HG03469 (cell line): ENCODE results near the gene IGF2R.

Experiments
- ATAC-seq: cut with Tn5 transposase; IDR thresholded peaks from one replicate; pipeline ENCODE4 v1.9.1; 2021; ENCODE audit warnings: mild to moderate bottlenecking, moderate library complexity, moderate number of reproducible peaks; ENCODE audit not compliant: unreplicated experiment

IGF2R gene

GRCh38 chr6:160068346-160068745 is 99.5 kb downstream of the IGF2R start:
- no peak for ATAC-seq

- peak; percentile 89 for ATAC-seq
Observed at GRCh38 chr6:160069050-160069454, 100.2 kb downstream of the IGF2R start.

- ATAC-seq: no peak
Observed at GRCh38 chr6:160069459-160069858, 100.6 kb downstream of the IGF2R start.

DNA sequence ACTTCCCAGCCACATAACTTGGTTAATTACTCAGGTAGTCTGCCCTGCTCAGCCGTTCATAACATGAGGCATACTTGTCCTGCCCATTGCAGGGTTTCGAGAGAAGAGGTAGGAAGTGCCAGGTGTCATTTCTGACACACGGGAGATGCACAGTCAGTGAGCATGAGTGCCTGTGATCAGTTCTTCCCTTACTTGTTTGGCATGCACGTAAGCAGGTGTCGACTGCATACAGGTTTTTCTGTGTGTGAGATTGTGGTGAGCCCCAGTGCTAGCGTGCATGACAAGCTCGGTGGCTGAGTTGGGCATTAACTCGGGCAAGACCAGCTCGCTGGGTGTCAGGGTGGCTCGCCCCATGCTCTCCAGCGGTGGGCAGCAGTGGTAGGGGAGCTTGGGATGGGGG is 101.5 kb downstream of the IGF2R start:
- ATAC-seq: peak; percentile 32

DNA sequence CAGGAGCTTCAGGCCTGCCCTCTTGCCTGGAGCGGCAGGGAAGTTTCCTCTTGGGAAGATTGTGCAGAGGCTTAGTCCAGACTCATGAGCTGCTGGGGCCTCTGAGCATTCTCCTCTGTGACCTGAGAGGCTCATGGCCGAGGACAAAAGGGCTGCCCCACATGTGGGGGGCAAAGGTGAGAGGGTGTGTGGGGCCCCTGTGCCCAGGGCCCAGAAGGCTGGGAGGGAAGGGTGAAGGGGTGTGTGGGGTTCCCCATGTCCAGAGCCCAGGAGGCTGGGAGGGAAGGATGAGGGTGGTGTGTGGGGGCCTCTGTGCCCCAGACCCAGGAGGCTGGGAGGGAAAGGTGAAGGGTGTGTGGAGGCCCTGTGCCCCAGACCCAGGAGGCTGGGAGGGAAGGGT is 101.9 kb downstream of the IGF2R start:
- ATAC-seq: no peak

DNA sequence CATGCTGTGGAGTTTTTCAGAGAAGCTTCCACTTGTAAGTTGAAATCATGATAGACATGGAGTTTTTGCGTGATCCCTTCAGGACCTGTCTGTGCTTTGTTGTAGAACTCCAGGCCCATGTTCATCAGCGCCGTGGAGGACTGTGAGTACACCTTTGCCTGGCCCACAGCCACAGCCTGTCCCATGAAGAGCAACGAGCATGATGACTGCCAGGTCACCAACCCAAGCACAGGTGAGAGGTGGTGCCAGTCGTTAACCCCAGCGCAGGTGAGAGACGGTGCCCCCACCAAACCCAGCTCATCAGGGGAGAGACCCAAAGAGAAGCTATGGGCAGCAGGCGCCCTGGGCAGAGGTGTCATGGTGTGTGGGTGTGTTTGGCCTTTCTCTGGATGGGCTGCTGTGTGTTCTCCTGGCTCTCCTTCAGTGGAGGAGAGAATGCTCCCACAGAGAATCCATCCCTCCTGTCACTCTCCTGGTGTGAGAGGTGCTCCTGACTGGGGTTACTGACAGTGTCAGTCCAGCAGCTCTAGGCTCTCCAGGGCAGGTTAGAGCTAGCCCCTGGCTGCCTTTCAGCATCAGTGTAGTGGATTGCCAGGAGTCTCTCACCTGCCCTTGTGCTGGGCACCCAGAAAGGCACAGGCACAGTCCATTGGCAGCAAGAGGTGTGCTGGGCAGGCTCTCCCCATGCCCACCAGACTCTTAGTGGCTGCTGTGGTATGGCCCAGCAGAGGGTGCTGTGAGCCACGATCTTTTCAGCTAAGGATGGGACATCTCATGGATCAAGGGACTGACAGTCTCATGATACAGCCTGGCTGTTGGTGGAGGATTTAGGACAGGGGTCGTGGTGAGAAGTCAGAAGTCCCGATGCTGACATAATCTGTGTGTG is 103.2 kb downstream of the IGF2R start:
- no peak for ATAC-seq

GRCh38 chr6:160073272-160073671 is 104.4 kb downstream of the IGF2R start:
- no peak for ATAC-seq

DNA sequence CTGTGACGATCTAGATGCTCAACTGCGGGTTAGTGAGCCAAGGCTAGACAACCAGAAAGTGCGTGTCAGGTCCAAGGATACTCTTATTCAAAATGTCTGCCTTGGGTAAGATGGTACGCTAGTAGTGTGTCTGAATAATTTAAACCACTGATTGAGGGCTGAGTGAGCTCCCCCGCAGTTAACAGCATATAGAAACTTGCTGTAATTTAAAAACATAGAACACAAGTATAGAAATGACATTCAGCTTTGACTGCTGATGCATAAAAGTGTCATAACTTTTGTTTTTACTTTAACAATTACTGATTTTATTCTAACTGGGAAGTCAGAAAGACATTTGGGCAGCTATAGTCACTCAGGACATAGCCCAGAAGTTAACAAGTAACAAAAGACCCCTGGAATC is 107.1 kb downstream of the IGF2R start:
- no peak for ATAC-seq

GRCh38 chr6:160077024-160077423 is 108.1 kb downstream of the IGF2R start:
- ATAC-seq: no peak

- no peak for ATAC-seq
Observed at GRCh38 chr6:160077526-160077925, 108.6 kb downstream of the IGF2R start.

GRCh38 chr6:160078883-160079685 is 110.2 kb downstream of the IGF2R start:
- no peak for ATAC-seq

- no peak for ATAC-seq
Observed at GRCh38 chr6:160079686-160080043, 110.8 kb downstream of the IGF2R start.

GRCh38 chr6:160080097-160080496 is 111.2 kb downstream of the IGF2R start:
- no peak for ATAC-seq

DNA sequence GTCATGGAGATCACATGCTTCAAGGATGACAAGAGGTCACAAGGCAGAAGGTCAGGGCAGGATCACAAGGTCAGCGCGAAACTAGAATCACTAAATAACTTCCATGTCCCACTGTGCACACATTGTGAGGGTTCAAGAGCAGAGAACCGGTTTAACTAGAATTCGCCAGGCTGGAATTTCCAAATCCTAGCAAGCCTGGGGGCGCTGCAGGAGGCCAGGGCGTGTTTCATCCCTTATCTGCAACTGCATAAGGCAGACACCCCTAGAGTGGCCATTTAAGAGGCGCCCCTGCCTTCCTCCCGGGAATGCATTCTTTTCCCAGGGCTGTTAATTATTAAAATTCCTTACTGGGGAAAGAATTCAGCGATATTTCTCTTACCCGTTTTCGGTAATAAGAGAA is 112.5 kb downstream of the IGF2R start:
- no peak for ATAC-seq

- no peak for ATAC-seq
Observed at GRCh38 chr6:160082627-160083026, 113.7 kb downstream of the IGF2R start.

GRCh38 chr6:160084198-160084776 is 115.4 kb downstream of the IGF2R start:
- ATAC-seq: no peak

- no peak for ATAC-seq
Observed at GRCh38 chr6:160085226-160085625, 116.3 kb downstream of the IGF2R start.

DNA sequence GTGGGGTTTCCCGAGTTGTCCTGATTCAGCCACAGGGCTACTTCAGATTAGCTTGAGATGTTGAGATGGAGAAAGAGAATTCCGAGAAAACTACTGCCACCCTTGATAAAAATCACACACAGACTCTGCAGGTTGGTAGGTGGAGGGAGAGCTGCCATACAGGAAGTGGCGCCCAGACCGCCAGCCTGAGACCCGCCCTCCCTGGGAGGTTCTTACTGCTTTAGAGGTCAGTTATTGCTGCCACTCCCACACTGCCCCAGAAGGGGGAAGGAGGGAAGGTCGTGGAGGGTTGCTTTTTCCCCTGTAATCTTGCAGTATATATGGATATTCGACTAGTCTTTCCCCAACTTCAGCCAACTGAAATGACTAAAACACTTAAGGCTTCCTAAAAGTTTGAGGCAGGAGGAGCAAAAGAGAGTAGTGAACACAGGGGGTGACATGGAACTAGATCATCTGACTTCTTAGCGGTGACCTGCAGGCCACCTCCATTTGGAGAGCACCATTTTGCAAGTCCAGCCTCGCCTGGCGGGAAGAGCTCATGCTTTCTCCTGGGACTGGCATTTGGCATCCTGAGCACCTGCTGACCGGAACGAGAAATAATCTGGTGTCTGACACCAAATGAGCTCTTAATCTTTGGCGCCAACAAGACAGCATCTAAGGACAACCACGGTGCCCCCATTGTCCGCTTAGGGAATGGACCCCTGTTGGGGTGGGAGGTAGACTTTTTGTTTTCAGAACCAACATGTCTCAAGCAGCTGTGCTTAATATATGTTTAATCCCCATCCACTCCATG is 117.0 kb downstream of the IGF2R start:
- no peak for ATAC-seq

GRCh38 chr6:160086754-160087153 is 117.9 kb downstream of the IGF2R start:
- ATAC-seq: no peak

DNA sequence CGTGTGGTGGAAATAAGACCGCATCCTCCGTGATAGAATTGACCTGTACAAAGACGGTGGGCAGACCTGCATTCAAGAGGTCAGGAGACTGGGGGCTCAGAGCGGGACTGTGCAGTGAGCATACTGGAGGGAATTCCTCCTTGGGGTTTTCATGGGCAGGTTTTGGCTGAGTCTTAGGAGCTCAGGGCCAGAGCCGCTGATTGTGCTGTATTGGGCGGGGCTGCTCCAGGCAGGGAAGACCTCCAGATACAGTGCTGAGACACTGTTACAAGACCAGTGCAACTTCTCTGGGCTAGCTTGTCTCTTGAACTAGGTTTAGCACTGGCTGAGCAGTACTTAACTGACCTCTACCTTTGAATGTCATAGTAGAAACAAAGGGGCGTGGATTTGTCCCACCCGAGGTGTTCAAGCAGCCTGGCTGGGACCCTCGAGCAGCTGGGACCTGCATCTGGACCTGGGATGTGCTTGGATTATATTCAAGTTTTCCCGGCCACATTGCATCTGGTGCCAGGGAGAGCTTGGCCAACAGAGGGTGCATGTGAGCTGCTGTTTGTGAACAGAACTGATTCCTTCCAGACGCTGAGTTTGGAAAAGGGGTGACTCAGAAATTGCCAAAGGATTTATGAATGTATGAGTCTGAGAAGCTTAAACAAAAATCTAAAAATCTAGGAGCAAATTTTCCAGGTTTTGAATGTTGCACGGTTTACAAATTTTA is 119.3 kb downstream of the IGF2R start:
- ATAC-seq: no peak
